Endothelial cell of umbilical vein (primary cell): ENCODE results near the gene DNAJC4. TPM values are rescaled to one million over a fixed set of nuclear protein-coding genes. Genes with fewer than 3 reads are reported as not detected.

ENCODE experiments used
- BruUV-seq: library from RNA; stranded (reverse); fragments of 400-500 nt; replicated peaks from 2 replicates; lab custom pipeline; 2021; lab: Mats Ljungman, UMichigan
- CTCF ChIA-PET: fragments of 300-600, 350-600 bp; sonication (Branson Sonifier 250); formaldehyde crosslinking; loops from one replicate; lab custom pipeline; 2021; ENCODE audit warnings: antibody characterized with exemption, inconsistent platforms; lab: Charles Lee
- POLR2A ChIA-PET: fragments of 300-600, 350-600 bp; sonication (Branson Sonifier 250); formaldehyde crosslinking; loops from one replicate; lab custom pipeline; 2021; ENCODE audit warnings: antibody characterized with exemption, inconsistent platforms; lab: Charles Lee
- DNase-seq: peaks from one replicate; pipeline ENCODE4 v3.0.0-alpha.2; 2011; ENCODE audit warnings: low read depth, low spot score
- FAIRE-seq: peaks from 2 replicates; lab custom pipeline; 2011; peaks lifted over from hg19 to GRCh38; lab: Jason Lieb, UNC
- H2AFZ ChIP-seq: 2 replicates; pipeline ENCODE4 v1.6.0; 2012; ENCODE audit warnings: low read depth, low read length, control low read depth, inconsistent platforms
- H3K27ac ChIP-seq: 2 replicates; pipeline ENCODE4 v1.5.1; 2011; ENCODE audit warnings: low read depth, mild to moderate bottlenecking, control low read depth, low read length, moderate library complexity; ENCODE audit not compliant: insufficient read depth
- H3K27me3 ChIP-seq, 2 experiments: 2 replicates each; pipeline versions ENCODE4 v1.6.0 to v1.6.1; 2011; ENCODE audit warnings: low read length in 2 of 2, mixed read lengths in 1 of 2; ENCODE audit not compliant: control insufficient read depth in 2 of 2, insufficient read depth in 2 of 2
- H3K36me3 ChIP-seq, 2 experiments: 2 replicates in 1 of 2; 3 replicates in 1 of 2; pipeline ENCODE4 v1.5.1; 2011; ENCODE audit warnings: low read length in 2 of 2, mild to moderate bottlenecking in 1 of 2, moderate library complexity in 1 of 2; ENCODE audit not compliant: control insufficient read depth in 2 of 2, insufficient read depth in 2 of 2; ENCODE audit errors: extremely low read depth in 1 of 2
- H3K4me1 ChIP-seq: 3 replicates; pipeline ENCODE4 v1.5.1; 2011; ENCODE audit warnings: mild to moderate bottlenecking, low read length; ENCODE audit not compliant: control insufficient read depth, insufficient read depth; ENCODE audit errors: extremely low read depth
- H3K4me2 ChIP-seq: 2 replicates; pipeline ENCODE4 v1.6.1; 2011; ENCODE audit warnings: low read length, control low read depth, mixed read lengths; ENCODE audit not compliant: insufficient read depth
- H3K4me3 ChIP-seq, 3 experiments: fragments of 200-600 bp in 1 of 3; sonication (generic), shearing (Covaris generic) in 1 of 3; replicated peaks in 1 of 3; 2 replicates each; pipeline ENCODE4 v1.5.1; 2011 to 2016; ENCODE audit warnings: control low read depth in 3 of 3, low read length in 3 of 3, mild to moderate bottlenecking in 2 of 3, inconsistent platforms in 1 of 3, low read depth in 1 of 3, moderate library complexity in 1 of 3; ENCODE audit not compliant: insufficient read depth in 1 of 3
- H3K79me2 ChIP-seq: 2 replicates; pipeline ENCODE4 v1.6.0; 2012; ENCODE audit warnings: low read length, inconsistent platforms; ENCODE audit not compliant: control insufficient read depth, insufficient read depth
- H3K9ac ChIP-seq: replicated peaks from 2 replicates; pipeline ENCODE3; 2011; ENCODE audit warnings: low read length, control low read depth; ENCODE audit not compliant: insufficient read depth; ENCODE audit errors: extremely low read depth
- H3K9me1 ChIP-seq: replicated peaks from 3 replicates; pipeline ENCODE4 v1.6.0; 2011; ENCODE audit warnings: mild to moderate bottlenecking, low read length; ENCODE audit not compliant: control insufficient read depth, insufficient read depth; ENCODE audit errors: extremely low read depth
- H3K9me3 ChIP-seq: replicated peaks from 2 replicates; pipeline ENCODE4 v1.5.1; 2012; ENCODE audit warnings: low read length, inconsistent platforms; ENCODE audit not compliant: control insufficient read depth, insufficient read depth
- H4K20me1 ChIP-seq: replicated peaks from 2 replicates; pipeline ENCODE3; 2011; ENCODE audit warnings: mild to moderate bottlenecking, low read length; ENCODE audit not compliant: control insufficient read depth, insufficient read depth; ENCODE audit errors: extremely low read depth
- CTCF ChIP-seq, 2 donors: IDR thresholded peaks; 1 replicate in 1 of 2; 2 replicates in 1 of 2; pipeline ENCODE4 v1.5.1; 2011; ENCODE audit warnings: low read length in 2 of 2, mild to moderate bottlenecking in 2 of 2, moderate library complexity in 2 of 2, control low read depth in 1 of 2, inconsistent platforms in 1 of 2, low read depth in 1 of 2; ENCODE audit not compliant: insufficient read depth in 1 of 2; ENCODE audit errors: extremely low read depth in 1 of 2
- EZH2 ChIP-seq: IDR thresholded peaks from 2 replicates; pipeline ENCODE4 v1.6.1; 2012; ENCODE audit warnings: borderline replicate concordance, low read depth, mild to moderate bottlenecking, moderate library complexity, low read length, inconsistent platforms; ENCODE audit not compliant: severe bottlenecking
- FOS ChIP-seq: IDR thresholded peaks from 2 replicates; pipeline ENCODE4 v1.6.1; 2011; ENCODE audit warnings: mild to moderate bottlenecking, low read length, moderate library complexity, borderline replicate concordance; ENCODE audit not compliant: insufficient read depth
- GATA2 ChIP-seq: IDR thresholded peaks from 2 replicates; pipeline ENCODE4 v1.7.0; 2011; ENCODE audit warnings: low read depth, mild to moderate bottlenecking, moderate library complexity, mixed read lengths, low read length; ENCODE audit not compliant: insufficient read length, insufficient read depth
- JUN ChIP-seq: IDR thresholded peaks from 2 replicates; pipeline ENCODE4 v1.6.1; 2011; ENCODE audit warnings: borderline replicate concordance, low read depth; ENCODE audit not compliant: insufficient read length, insufficient read depth
- MAX ChIP-seq: IDR thresholded peaks from 2 replicates; pipeline ENCODE4 v1.6.1; 2011; ENCODE audit not compliant: insufficient read depth, insufficient read length
- MYC ChIP-seq: IDR thresholded peaks from one replicate; pipeline ENCODE4 v1.6.1; 2011; ENCODE audit warnings: mild to moderate bottlenecking, low read depth, low read length
- POLR2A ChIP-seq: IDR thresholded peaks from 2 replicates; pipeline ENCODE4 v1.6.1; 2012; ENCODE audit warnings: low read depth, mild to moderate bottlenecking, control low read depth, low read length
- POLR2AphosphoS5 ChIP-seq: IDR thresholded peaks from 2 replicates; pipeline ENCODE4 v1.6.1; 2012; ENCODE audit warnings: low read depth, mild to moderate bottlenecking, control low read depth, low read length, moderate library complexity; ENCODE audit not compliant: insufficient read depth
- dilution Hi-C: fragments of 300-500 bp; cut with MboI; formaldehyde crosslinking; loops from one replicate; pipeline ENCODE4 v1.15.0; 2019; ENCODE audit warnings: low sequenced_read_pairs; ENCODE audit not compliant: extremely low pct_ligation_motif_present
- intact Hi-C: fragments of 100-400 bp; cut with micrococcal nuclease; formaldehyde crosslinking; loops from one replicate; pipeline ENCODE4 v1.10.0; 2022
- polyA plus RNA-seq, 4 experiments: library from polyadenylated mRNA; depleted of rRNA in 3 of 4; stranded (reverse) in 3 of 4; unstranded in 1 of 4; fragments of >200 nt; gene quantifications; 2 replicates each; pipeline versions ENCODE4 v1.2.1 to v1.2.3, GENCODE V29; 2011 to 2012; ENCODE audit warnings: missing spikeins in 1 of 4
- total RNA-seq: library from RNA; stranded (reverse); gene quantifications from 2 replicates; pipeline ENCODE4 v1.2.3, GENCODE V29; 2021

The DNAJC4 gene
- total and polyA plus RNA-seq, 2 donors (not counting 3 experiments of a cell fraction or from before 2014, with no cell fraction given), result 23.5 to 41.2 TPM

GRCh38 chr11:64261556-64262080 lies 31.3 kb downstream of the DNAJC4 start:
- Histone ChIP-seq H3K9ac (no peak overlapping the region), H2AFZ (no peak overlapping the region), H3K4me1 (peaks cover 22% of the 10 kb centered on the region), H3K27ac (no peak overlapping the region), H3K27me3 (no peaks in the 10 kb centered on the region), H3K4me3 (no peak overlapping the region), H3K9me1 (no peaks in the 10 kb centered on the region), H3K36me3 (peaks cover 18 to 41% of the 10 kb centered on the region in 2 experiments), H3K79me2 (no peaks in the 10 kb centered on the region), H3K9me3 (no peaks in the 10 kb centered on the region), H3K4me2 (no peak overlapping the region), H4K20me1 (no peaks in the 10 kb centered on the region)
- ChIA-PET POLR2A (no interaction called here), CTCF (interaction anchor here (1.0 kb wide), 1 partner anchor 16 kb away, joined by 3 read pairs; no protein-coding TSS in a partner anchor)
- BruUV-seq, result no TSS peak
- intact Hi-C loops (no loop called here), dilution Hi-C loops (no loop called here)
- DNase-seq (no peak), FAIRE-seq (no peak)
- TF ChIP-seq POLR2AphosphoS5 (no peak), MYC (no peak), EZH2 (no peak), FOS (no peak), JUN (no peak), CTCF (IDR thresholded peaks at IDR 0.05; ENCODE audit: extremely low read depth in 1 of 2, insufficient read depth in 1 of 2, low read depth in 1 of 2, low read length in 2 of 2) (no peak), GATA2 (no peak), POLR2A (no peak), MAX (no peak)
